Mesothelial cell of epicardium (in vitro differentiated cells): ENCODE data around the gene SYNJ1. TPM values are rescaled to one million over a fixed set of nuclear protein-coding genes. Genes with fewer than 3 reads are reported as not detected.

ENCODE experiments used
- DNase-seq, 2 experiments: peaks; one replicate each; pipeline ENCODE4 v3.0.0; 2021; ENCODE audit warnings: low spot score in 2 of 2; ENCODE audit not compliant: unreplicated experiment in 2 of 2
- H3K27ac Mint-ChIP-seq: 2 replicates; pipeline ENCODE4 v1.8.0; 2021; ENCODE audit warnings: mixed read lengths
- H3K27me3 Mint-ChIP-seq: 2 replicates; pipeline ENCODE4 v1.8.0; 2021; ENCODE audit warnings: low read depth, mixed read lengths
- H3K36me3 Mint-ChIP-seq: 2 replicates; pipeline ENCODE4 v1.8.0; 2021; ENCODE audit warnings: mixed read lengths
- H3K4me1 Mint-ChIP-seq: 2 replicates; pipeline ENCODE4 v1.8.0; 2021; ENCODE audit warnings: mixed read lengths
- H3K4me3 Mint-ChIP-seq: 2 replicates; pipeline ENCODE4 v1.8.0; 2021; ENCODE audit warnings: mild to moderate bottlenecking, moderate library complexity, mixed read lengths
- H3K9me3 Mint-ChIP-seq: 2 replicates; pipeline ENCODE4 v1.8.0; 2021; ENCODE audit warnings: mixed read lengths
- CTCF ChIP-seq: fragments of 200-600 bp; sonication (generic); IDR thresholded peaks from one replicate; pipeline ENCODE4 v1.5.0; 2021; ENCODE audit warnings: antibody characterized with exemption; ENCODE audit not compliant: unreplicated experiment
- total RNA-seq: library from RNA; stranded (reverse); gene quantifications from 3 replicates; pipeline ENCODE4 v1.2.1, GENCODE V29; 2021

SYNJ1 gene
- total RNA-seq, 1 donor from 2014 or later: 7.2 TPM

- no peaks in the 10 kb centered on the region for H3K36me3 Mint-ChIP-seq
- no peaks in the 10 kb centered on the region for H3K9me3 Mint-ChIP-seq
- no peak for DNase-seq
- TF ChIP-seq CTCF: no peak
- H3K27me3 Mint-ChIP-seq: peaks cover 10% of the 10 kb centered on the region
- H3K4me3 Mint-ChIP-seq: no peak within 1 kb of the TSS
- no peaks in the 10 kb centered on the region for H3K4me1 Mint-ChIP-seq
- no peak within 1 kb of the TSS for H3K27ac Mint-ChIP-seq
These were observed 142.6 kb downstream of the SYNJ1 start, which contains the start of gene TCP10L for GRCh38 chr21:32585042-32585710. TCP10L (minus strand) TSS chr21:32585523; CDS start chr21:32584304, 1,219 bp downstream.

GRCh38 chr21:32584472-32584871, 143.3 kb downstream of the SYNJ1 start:
- Mint-ChIP-seq H3K36me3 (no peaks in the 10 kb centered on the region), H3K4me3 (no peak overlapping the region), H3K9me3 (no peaks in the 10 kb centered on the region), H3K27ac (no peak overlapping the region), H3K4me1 (no peaks in the 10 kb centered on the region), H3K27me3 (peaks cover 16% of the 10 kb centered on the region)
- no peak for DNase-seq
- TF ChIP-seq CTCF: no peak

- no peak for TF ChIP-seq CTCF
- no peak for DNase-seq
- Mint-ChIP-seq H3K9me3 (no peaks in the 10 kb centered on the region), H3K27me3 (peaks cover 35% of the 10 kb centered on the region), H3K4me1 (peaks cover 5% of the 10 kb centered on the region), H3K36me3 (no peaks in the 10 kb centered on the region), H3K4me3 (no peak overlapping the region), H3K27ac (no peak overlapping the region)
These were observed 146.1 kb downstream of the SYNJ1 start for GRCh38 chr21:32581732-32582131.

- no peak overlapping the region for H3K4me3 Mint-ChIP-seq
- peaks cover 5% of the 10 kb centered on the region for H3K4me1 Mint-ChIP-seq
- DNase-seq: no peak
- H3K9me3 Mint-ChIP-seq: no peaks in the 10 kb centered on the region
- no peak for TF ChIP-seq CTCF
- no peaks in the 10 kb centered on the region for H3K36me3 Mint-ChIP-seq
- no peak overlapping the region for H3K27ac Mint-ChIP-seq
- H3K27me3 Mint-ChIP-seq: peaks cover 35% of the 10 kb centered on the region
These were observed 146.9 kb downstream of the SYNJ1 start for GRCh38 chr21:32580949-32581348.

Other genes starting within 250 kb of the SYNJ1 start
- gene TCP10L, start 142.5 kb downstream of the SYNJ1 start, total RNA-seq: 1.4 to 1.6 TPM (median 1.5 TPM) in 3 replicates
- gene CFAP298, start 115.6 kb downstream of the SYNJ1 start, total RNA-seq: 29.4 to 33.0 TPM (median 30.4 TPM) in 3 replicates
- gene PAXBP1, start 43.7 kb upstream of the SYNJ1 start, total RNA-seq: 88.0 to 94.2 TPM (median 90.9 TPM) in 3 replicates